Activated naive CD4-positive, alpha-beta T cell treated with anti-CD3 and anti-CD28 coated beads, Interleukin-2, amount 50 U/mL, for 24 hours (primary cell): Measurements from ENCODE around the gene DBX1.

ENCODE experiments used
- H3K27ac Mint-ChIP-seq: one replicate; pipeline ENCODE4 v1.8.0; 2021; ENCODE audit warnings: mild to moderate bottlenecking, mixed read lengths
- H3K27me3 Mint-ChIP-seq: one replicate; pipeline ENCODE4 v1.8.0; 2021; ENCODE audit warnings: mixed read lengths
- H3K36me3 Mint-ChIP-seq: one replicate; pipeline ENCODE4 v1.8.0; 2021; ENCODE audit warnings: mixed read lengths
- H3K4me1 Mint-ChIP-seq: one replicate; pipeline ENCODE4 v1.8.0; 2021; ENCODE audit warnings: mixed read lengths
- H3K4me3 Mint-ChIP-seq: one replicate; pipeline ENCODE4 v1.8.0; 2021; ENCODE audit warnings: mild to moderate bottlenecking, mixed read lengths
- H3K9me3 Mint-ChIP-seq: one replicate; pipeline ENCODE4 v1.8.0; 2021; ENCODE audit warnings: mixed read lengths

DBX1 gene

GRCh38 chr11:20172721-20173447 lies 12.6 kb upstream of the DBX1 start:
- Mint-ChIP-seq H3K36me3 (no peaks in the 10 kb centered on the region), H3K4me1 (no peaks in the 10 kb centered on the region), H3K4me3 (no peak overlapping the region), H3K27ac (no peak overlapping the region), H3K27me3 (peaks cover 31% of the 10 kb centered on the region), H3K9me3 (no peaks in the 10 kb centered on the region)

- Mint-ChIP-seq H3K27ac (no peak overlapping the region), H3K36me3 (peaks cover 2% of the 10 kb centered on the region), H3K4me1 (peaks cover 10% of the 10 kb centered on the region), H3K27me3 (peaks cover 72% of the 10 kb centered on the region), H3K9me3 (no peaks in the 10 kb centered on the region), H3K4me3 (peak overlapping the region; percentile 77)
These were observed 3.7 kb upstream of the DBX1 start for GRCh38 chr11:20163783-20164481.

GRCh38 chr11:20162824-20163782 lies 2.8 kb upstream of the DBX1 start:
- peaks cover 2% of the 10 kb centered on the region for H3K36me3 Mint-ChIP-seq
- H3K27ac Mint-ChIP-seq, result peak overlapping the region; percentile 30
- H3K9me3 Mint-ChIP-seq, result no peaks in the 10 kb centered on the region
- H3K4me3 Mint-ChIP-seq, result peak overlapping the region; percentile 77
- H3K4me1 Mint-ChIP-seq, result peaks cover 10% of the 10 kb centered on the region
- H3K27me3 Mint-ChIP-seq, result peaks cover 75% of the 10 kb centered on the region

GRCh38 chr11:20161923-20162744 lies 1.9 kb upstream of the DBX1 start:
- Mint-ChIP-seq H3K27ac (peak overlapping the region; percentile 59), H3K27me3 (peaks cover 73% of the 10 kb centered on the region), H3K36me3 (peaks cover 3% of the 10 kb centered on the region), H3K4me1 (peaks cover 18% of the 10 kb centered on the region), H3K9me3 (no peaks in the 10 kb centered on the region), H3K4me3 (peak overlapping the region; percentile 9)

- Mint-ChIP-seq H3K27ac (peak overlapping the region; percentile 46), H3K9me3 (no peaks in the 10 kb centered on the region), H3K4me3 (no peak overlapping the region), H3K4me1 (peaks cover 19% of the 10 kb centered on the region), H3K36me3 (peaks cover 3% of the 10 kb centered on the region), H3K27me3 (peaks cover 67% of the 10 kb centered on the region)
These were observed 1.1 kb upstream of the DBX1 start for GRCh38 chr11:20161230-20161918.

GRCh38 chr11:20159466-20160381 lies 551 bp downstream of the DBX1 start:
- Mint-ChIP-seq H3K27me3 (peaks cover 62% of the 10 kb centered on the region), H3K4me3 (no peak overlapping the region), H3K27ac (peak overlapping the region; percentile 68), H3K36me3 (peaks cover 3% of the 10 kb centered on the region), H3K9me3 (no peaks in the 10 kb centered on the region), H3K4me1 (peaks cover 29% of the 10 kb centered on the region)

- Mint-ChIP-seq H3K4me3 (no peak overlapping the region), H3K27me3 (peaks cover 59% of the 10 kb centered on the region)
These were observed 1.5 kb downstream of the DBX1 start for GRCh38 chr11:20158597-20159257.

GRCh38 chr11:20157728-20158127 lies 2.5 kb downstream of the DBX1 start:
- Mint-ChIP-seq H3K27me3 (peaks cover 53% of the 10 kb centered on the region), H3K4me1 (peaks cover 20% of the 10 kb centered on the region), H3K9me3 (peaks cover 5% of the 10 kb centered on the region), H3K36me3 (peaks cover 3% of the 10 kb centered on the region), H3K4me3 (peak overlapping the region; percentile 82), H3K27ac (no peak overlapping the region)

More at GRCh38 chr11:20158597-20159257, 1.5 kb downstream of the DBX1 start:
- Mint-ChIP-seq H3K4me1 (peaks cover 29% of the 10 kb centered on the region), H3K27ac (peak overlapping the region; percentile 33), H3K36me3 (peaks cover 3% of the 10 kb centered on the region), H3K9me3 (peaks cover 2% of the 10 kb centered on the region)

GRCh38 chr11:20156876-20157613 lies 3.2 kb downstream of the DBX1 start:
- H3K4me3 Mint-ChIP-seq, result peak overlapping the region; percentile 82
- H3K27ac Mint-ChIP-seq, result no peak overlapping the region
- H3K36me3 Mint-ChIP-seq, result peaks cover 3% of the 10 kb centered on the region
- H3K27me3 Mint-ChIP-seq, result peaks cover 48% of the 10 kb centered on the region
- peaks cover 5% of the 10 kb centered on the region for H3K9me3 Mint-ChIP-seq
- peaks cover 18% of the 10 kb centered on the region for H3K4me1 Mint-ChIP-seq

- H3K27me3 Mint-ChIP-seq, result peaks cover 43% of the 10 kb centered on the region
These were observed 3.9 kb downstream of the DBX1 start for GRCh38 chr11:20156280-20156875.

GRCh38 chr11:20155683-20156279 lies 4.5 kb downstream of the DBX1 start:
- Mint-ChIP-seq H3K27ac (no peak overlapping the region), H3K27me3 (peaks cover 40% of the 10 kb centered on the region), H3K4me1 (peaks cover 18% of the 10 kb centered on the region), H3K9me3 (peaks cover 5% of the 10 kb centered on the region), H3K36me3 (peaks cover 2% of the 10 kb centered on the region), H3K4me3 (peak overlapping the region; percentile 82)

More at GRCh38 chr11:20156280-20156875, 3.9 kb downstream of the DBX1 start:
- peak overlapping the region; percentile 82 for H3K4me3 Mint-ChIP-seq
- no peak overlapping the region for H3K27ac Mint-ChIP-seq
- H3K4me1 Mint-ChIP-seq, result peaks cover 18% of the 10 kb centered on the region
- H3K9me3 Mint-ChIP-seq, result peaks cover 5% of the 10 kb centered on the region
- peaks cover 3% of the 10 kb centered on the region for H3K36me3 Mint-ChIP-seq

GRCh38 chr11:20154381-20154780 lies 5.9 kb downstream of the DBX1 start:
- Mint-ChIP-seq H3K4me3 (no peak overlapping the region), H3K36me3 (peaks cover 2% of the 10 kb centered on the region), H3K27me3 (peaks cover 31% of the 10 kb centered on the region), H3K4me1 (peaks cover 18% of the 10 kb centered on the region), H3K27ac (no peak overlapping the region), H3K9me3 (peaks cover 5% of the 10 kb centered on the region)
